Mesendoderm (in vitro differentiated cells): ENCODE results near the gene PDCD5.

Source experiments
- DNase-seq: peaks from one replicate; pipeline ENCODE4 v3.0.0; 2013
- H2AK5ac ChIP-seq: 2 replicates; pipeline ENCODE4 v1.6.1; 2013; ENCODE audit warnings: low read length, inconsistent platforms
- H2BK120ac ChIP-seq: 2 replicates; pipeline ENCODE4 v1.6.1; 2013; ENCODE audit warnings: low read depth, mild to moderate bottlenecking, low read length, moderate library complexity, mixed read lengths
- H2BK15ac ChIP-seq: replicated peaks from 2 replicates; pipeline ENCODE4 v1.6.1; 2013; ENCODE audit warnings: low read depth, mild to moderate bottlenecking, moderate library complexity
- H2BK5ac ChIP-seq: 2 replicates; pipeline ENCODE4 v1.6.1; 2013; ENCODE audit warnings: low read length, inconsistent platforms
- H3K18ac ChIP-seq: 2 replicates; pipeline ENCODE4 v1.6.1; 2013; ENCODE audit warnings: mild to moderate bottlenecking, low read length, mixed read lengths
- H3K23ac ChIP-seq: one replicate; pipeline ENCODE4 v1.6.1; 2013; ENCODE audit warnings: low read length
- H3K27ac ChIP-seq: 2 replicates; pipeline ENCODE4 v1.5.1; 2013; ENCODE audit warnings: low read depth, mild to moderate bottlenecking, inconsistent platforms, low read length, moderate library complexity
- H3K27me3 ChIP-seq: 2 replicates; pipeline ENCODE4 v1.6.1; 2013; ENCODE audit warnings: low read length, control low read depth, mild to moderate bottlenecking, inconsistent platforms; ENCODE audit not compliant: insufficient read depth, poor library complexity
- H3K36me3 ChIP-seq: 2 replicates; pipeline ENCODE4 v1.6.1; 2013; ENCODE audit warnings: low read length, inconsistent platforms; ENCODE audit not compliant: control insufficient read depth, insufficient read depth
- H3K4ac ChIP-seq: one replicate; pipeline ENCODE4 v1.6.1; 2013; ENCODE audit warnings: low read depth, mild to moderate bottlenecking, low read length, moderate library complexity
- H3K4me1 ChIP-seq: 2 replicates; pipeline ENCODE4 v1.6.1; 2013; ENCODE audit warnings: low read depth, low read length, inconsistent platforms; ENCODE audit not compliant: control insufficient read depth
- H3K4me2 ChIP-seq: 2 replicates; pipeline ENCODE4 v1.6.1; 2013; ENCODE audit warnings: low read length
- H3K4me3 ChIP-seq: 2 replicates; pipeline ENCODE4 v1.5.1; 2013; ENCODE audit warnings: mild to moderate bottlenecking, low read length
- H3K56ac ChIP-seq: one replicate; pipeline ENCODE4 v1.6.1; 2013; ENCODE audit warnings: low read length
- H3K79me1 ChIP-seq: 2 replicates; pipeline ENCODE4 v1.6.1; 2013; ENCODE audit warnings: low read length, inconsistent platforms
- H3K79me2 ChIP-seq: 2 replicates; pipeline ENCODE4 v1.6.1; 2013; ENCODE audit warnings: mild to moderate bottlenecking, low read length; ENCODE audit not compliant: control insufficient read depth, insufficient read depth
- H3K9ac ChIP-seq: 2 replicates; pipeline ENCODE4 v1.6.1; 2013; ENCODE audit warnings: low read length, inconsistent platforms
- H4K5ac ChIP-seq: one replicate; pipeline ENCODE4 v1.6.1; 2013; ENCODE audit warnings: low read length
- H4K8ac ChIP-seq: one replicate; pipeline ENCODE4 v1.6.1; 2013; ENCODE audit warnings: low read depth, mild to moderate bottlenecking, control low read depth, low read length, moderate library complexity
- WGBS: extraction: QIAGEN DNeasy Blood & Tissue Kit; methylation state at CpG from one replicate; pipeline ENCODE4 v1.1.7; 2013; ENCODE audit warnings: low lambda C conversion rate, missing lambda C conversion rate; ENCODE audit not compliant: insufficient coverage; ENCODE audit errors: extremely low coverage; 5-methylcytosine and 5-hydroxymethylcytosine counted together

Gene PDCD5

DNA sequence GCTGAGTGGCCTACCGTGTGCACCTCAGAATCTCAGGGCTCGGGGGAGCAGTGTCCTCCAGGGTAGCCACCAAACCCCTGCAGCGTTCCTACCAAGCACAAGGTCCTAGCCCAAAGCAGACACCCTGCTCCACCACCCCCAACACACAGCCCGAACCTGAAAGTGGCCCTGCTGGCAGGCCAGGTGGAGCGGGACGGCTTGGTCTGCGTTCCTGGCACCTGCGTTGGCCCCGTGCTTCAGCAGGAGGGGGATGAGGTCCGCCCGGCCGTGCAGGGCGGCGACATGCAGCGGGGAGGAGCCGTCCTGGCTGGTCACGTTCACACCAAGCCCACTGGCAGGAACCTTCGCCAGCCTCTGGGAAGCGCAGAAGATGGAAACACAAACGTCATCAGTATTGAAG lies 26.5 kb downstream of the PDCD5 start:
- H3K56ac ChIP-seq, result no peak overlapping the region
- H3K9ac ChIP-seq, result no peak overlapping the region
- H3K4me1 ChIP-seq, result no peaks in the 10 kb centered on the region
- H2BK15ac ChIP-seq, result no peak overlapping the region
- H3K27ac ChIP-seq, result no peak overlapping the region
- no peak overlapping the region for H4K8ac ChIP-seq
- no peak overlapping the region for H3K4me2 ChIP-seq
- H3K4ac ChIP-seq, result no peak overlapping the region
- H4K5ac ChIP-seq, result no peak overlapping the region
- no peak overlapping the region for H2AK5ac ChIP-seq
- H3K27me3 ChIP-seq, result no peaks in the 10 kb centered on the region
- WGBS, result no CpG with 5 or more reads among the region's 20 CpGs
- peaks cover 7% of the 10 kb centered on the region for H3K36me3 ChIP-seq
- H3K79me1 ChIP-seq, result no peaks in the 10 kb centered on the region
- no peak overlapping the region for H2BK120ac ChIP-seq
- H2BK5ac ChIP-seq, result no peak overlapping the region
- H3K23ac ChIP-seq, result no peak overlapping the region
- DNase-seq, result no peak
- no peaks in the 10 kb centered on the region for H3K79me2 ChIP-seq
- no peak overlapping the region for H3K18ac ChIP-seq
- no peak overlapping the region for H3K4me3 ChIP-seq

DNA sequence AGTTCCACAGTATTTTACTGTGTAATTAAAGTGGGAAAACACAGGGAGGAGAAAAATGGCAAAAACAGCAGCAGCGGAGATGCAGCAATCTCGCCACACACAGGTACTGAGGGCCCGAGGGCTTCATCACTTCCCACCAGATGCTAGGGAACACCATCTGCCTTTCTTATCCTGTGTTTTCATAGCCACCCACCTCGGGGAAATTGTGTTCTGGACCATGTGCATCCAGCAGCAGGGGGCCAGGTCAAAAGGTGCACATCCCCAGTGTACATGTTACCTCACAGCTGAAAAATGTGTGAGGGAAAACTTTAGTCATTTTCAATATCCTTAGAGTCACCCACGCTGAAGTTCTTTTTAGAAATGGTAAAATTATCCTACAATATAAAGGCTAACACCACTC lies 30.2 kb downstream of the PDCD5 start:
- H3K79me2 ChIP-seq, result no peaks in the 10 kb centered on the region
- H3K4me2 ChIP-seq, result no peak overlapping the region
- no peak overlapping the region for H2AK5ac ChIP-seq
- no peak overlapping the region for H3K4me3 ChIP-seq
- no peak overlapping the region for H3K9ac ChIP-seq
- no peak overlapping the region for H3K27ac ChIP-seq
- H3K27me3 ChIP-seq, result no peaks in the 10 kb centered on the region
- H4K8ac ChIP-seq, result no peak overlapping the region
- H3K18ac ChIP-seq, result no peak overlapping the region
- no peak overlapping the region for H2BK5ac ChIP-seq
- no CpG with 5 or more reads among the region's 5 CpGs for WGBS
- no peak overlapping the region for H3K4ac ChIP-seq
- H3K4me1 ChIP-seq, result no peaks in the 10 kb centered on the region
- H2BK120ac ChIP-seq, result no peak overlapping the region
- H2BK15ac ChIP-seq, result no peak overlapping the region
- H3K79me1 ChIP-seq, result no peaks in the 10 kb centered on the region
- no peak for DNase-seq
- H3K56ac ChIP-seq, result no peak overlapping the region
- H3K23ac ChIP-seq, result no peak overlapping the region
- peaks cover 1% of the 10 kb centered on the region for H3K36me3 ChIP-seq
- no peak overlapping the region for H4K5ac ChIP-seq

DNA sequence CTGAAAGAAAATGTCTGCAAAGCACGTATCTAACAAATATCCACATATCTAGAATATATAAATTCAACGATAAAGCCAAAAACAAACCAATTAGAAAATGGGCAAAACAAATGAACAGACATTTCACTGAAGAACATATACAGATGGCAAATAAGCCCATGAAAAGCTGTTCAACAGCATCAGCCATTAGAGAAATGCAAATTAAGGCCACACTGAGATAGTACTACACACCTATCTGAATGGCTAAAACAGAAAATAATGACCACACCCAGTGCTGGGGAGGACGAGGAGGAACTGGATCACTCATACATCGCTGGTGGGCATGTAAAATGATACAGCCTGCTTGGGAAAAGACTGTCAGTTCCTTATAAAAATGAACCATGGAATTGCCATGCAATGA lies 32.0 kb downstream of the PDCD5 start:
- Histone ChIP-seq H3K79me2 (no peaks in the 10 kb centered on the region), H3K23ac (no peak overlapping the region), H2BK5ac (no peak overlapping the region), H3K4me3 (no peak overlapping the region), H3K27ac (no peak overlapping the region), H2BK15ac (no peak overlapping the region), H3K27me3 (no peaks in the 10 kb centered on the region), H3K56ac (no peak overlapping the region), H4K8ac (no peak overlapping the region), H3K4me1 (no peaks in the 10 kb centered on the region), H2AK5ac (no peak overlapping the region), H3K4me2 (no peak overlapping the region), H3K79me1 (no peaks in the 10 kb centered on the region), H3K4ac (no peak overlapping the region), H3K9ac (no peak overlapping the region), H4K5ac (no peak overlapping the region), H3K36me3 (peaks cover 3% of the 10 kb centered on the region), H2BK120ac (no peak overlapping the region), H3K18ac (no peak overlapping the region)
- WGBS, result no CpG with 5 or more reads among the region's 4 CpGs
- no peak for DNase-seq

DNA sequence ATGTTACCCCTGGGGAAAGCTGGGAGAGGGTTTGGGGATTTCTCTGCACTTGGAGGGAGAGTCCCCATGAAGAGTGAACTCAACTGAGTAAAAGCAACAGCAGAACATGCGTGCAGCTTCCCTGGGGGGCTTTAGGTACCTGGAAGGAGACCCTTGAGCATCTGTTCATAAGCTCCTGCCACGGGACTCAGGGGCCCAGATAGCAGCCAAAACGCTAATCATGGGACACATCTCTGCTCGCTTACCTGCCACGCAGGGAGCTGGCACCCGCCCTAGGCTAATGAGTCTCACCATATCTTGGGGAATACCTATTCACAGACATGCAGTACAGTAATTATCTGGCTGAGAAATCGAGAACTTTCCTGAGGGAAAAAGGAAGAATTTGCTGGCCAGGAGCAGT lies 33.9 kb downstream of the PDCD5 start:
- Histone ChIP-seq H2BK15ac (no peak overlapping the region), H3K4ac (no peak overlapping the region), H3K56ac (no peak overlapping the region), H4K8ac (no peak overlapping the region), H3K79me2 (no peaks in the 10 kb centered on the region), H3K9ac (no peak overlapping the region), H3K18ac (no peak overlapping the region), H3K4me3 (no peak overlapping the region), H4K5ac (no peak overlapping the region), H3K27me3 (no peaks in the 10 kb centered on the region), H2BK120ac (no peak overlapping the region), H3K4me1 (no peaks in the 10 kb centered on the region), H3K4me2 (no peak overlapping the region), H3K36me3 (peaks cover 3% of the 10 kb centered on the region), H3K27ac (no peak overlapping the region), H2AK5ac (no peak overlapping the region), H3K79me1 (no peaks in the 10 kb centered on the region), H3K23ac (no peak overlapping the region), H2BK5ac (no peak overlapping the region)
- no CpG with 5 or more reads among the region's 7 CpGs for WGBS
- DNase-seq, result no peak

DNA sequence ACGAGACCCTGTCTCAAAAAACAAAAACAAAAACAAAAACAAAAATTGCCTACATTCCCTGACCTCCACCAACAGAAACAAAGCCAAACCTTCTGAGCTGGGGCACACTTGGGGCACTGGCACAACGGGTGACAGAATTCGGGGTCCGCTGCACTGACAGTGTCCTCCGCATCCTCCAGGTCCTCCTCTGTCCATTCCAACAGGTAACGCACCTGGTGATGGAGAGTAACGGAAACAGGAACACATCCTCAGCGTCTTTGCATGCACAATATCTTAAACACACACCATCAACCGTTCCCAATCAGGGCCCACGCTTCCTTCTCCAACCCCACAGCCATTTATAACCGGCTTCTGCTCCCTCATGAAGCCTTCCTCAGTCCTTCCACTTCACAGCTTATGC lies 34.6 kb downstream of the PDCD5 start:
- Histone ChIP-seq H3K36me3 (peaks cover 3% of the 10 kb centered on the region), H3K4me2 (no peak overlapping the region), H3K9ac (no peak overlapping the region), H3K56ac (no peak overlapping the region), H3K23ac (no peak overlapping the region), H3K27ac (no peak overlapping the region), H4K8ac (no peak overlapping the region), H3K18ac (no peak overlapping the region), H2BK5ac (no peak overlapping the region), H2BK15ac (no peak overlapping the region), H3K79me1 (no peaks in the 10 kb centered on the region), H3K79me2 (no peaks in the 10 kb centered on the region), H2BK120ac (no peak overlapping the region), H2AK5ac (no peak overlapping the region), H3K4me3 (no peak overlapping the region), H4K5ac (no peak overlapping the region), H3K4me1 (no peaks in the 10 kb centered on the region), H3K4ac (no peak overlapping the region), H3K27me3 (no peaks in the 10 kb centered on the region)
- WGBS, result no CpG with 5 or more reads among the region's 11 CpGs
- no peak for DNase-seq

DNA sequence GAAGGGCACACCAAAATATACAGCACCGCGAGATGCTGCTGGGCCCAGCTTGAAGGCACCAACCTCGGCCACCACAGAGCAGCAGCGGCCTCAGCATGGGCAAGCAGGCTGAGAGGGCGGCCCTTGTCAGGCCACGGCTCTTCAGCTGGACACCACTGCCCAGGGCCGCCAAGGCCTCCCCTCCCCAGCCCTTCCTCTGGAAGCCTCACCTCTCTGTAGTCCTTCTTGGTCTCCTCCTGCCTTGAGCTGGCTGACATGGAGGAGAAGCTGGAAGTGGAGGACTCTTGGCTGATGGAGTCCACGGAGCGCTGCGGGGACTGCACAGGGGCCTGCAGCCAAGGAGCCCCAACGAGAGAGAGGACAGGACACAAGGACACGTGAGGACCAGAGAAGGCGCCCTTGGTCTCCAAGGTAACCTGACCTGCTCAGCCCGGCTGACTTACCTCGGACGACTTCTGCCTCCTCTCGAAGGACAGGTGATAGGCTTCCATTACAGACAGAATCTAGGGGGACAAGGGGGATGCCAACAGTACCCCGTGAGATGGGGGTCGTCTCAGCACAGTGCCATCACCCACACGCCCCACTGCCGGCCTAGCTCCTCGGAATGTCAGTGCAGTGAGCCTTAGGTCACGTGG lies 38.2 kb downstream of the PDCD5 start:
- no CpG with 5 or more reads among the region's 23 CpGs for WGBS
- Histone ChIP-seq H3K56ac (no peak overlapping the region), H4K5ac (no peak overlapping the region), H3K4me3 (no peak overlapping the region), H2BK120ac (no peak overlapping the region), H3K4ac (no peak overlapping the region), H3K4me2 (no peak overlapping the region), H3K18ac (no peak overlapping the region), H3K4me1 (no peaks in the 10 kb centered on the region), H3K79me1 (no peaks in the 10 kb centered on the region), H3K36me3 (peaks cover 3% of the 10 kb centered on the region), H4K8ac (no peak overlapping the region), H3K27me3 (no peaks in the 10 kb centered on the region), H3K79me2 (no peaks in the 10 kb centered on the region), H2AK5ac (no peak overlapping the region), H2BK15ac (no peak overlapping the region), H3K27ac (no peak overlapping the region), H3K23ac (no peak overlapping the region), H2BK5ac (no peak overlapping the region), H3K9ac (no peak overlapping the region)
- no peak for DNase-seq
